ENCODE measurements around the gene TOM1.

TOM1 gene

GRCh38 chr22:35378621-35379020 is 78.9 kb downstream of the TOM1 start:
- no peak for TF ChIP-seq ZFX (IDR thresholded peaks at IDR 0.05)
- TF ChIP-seq, protein P1, sequence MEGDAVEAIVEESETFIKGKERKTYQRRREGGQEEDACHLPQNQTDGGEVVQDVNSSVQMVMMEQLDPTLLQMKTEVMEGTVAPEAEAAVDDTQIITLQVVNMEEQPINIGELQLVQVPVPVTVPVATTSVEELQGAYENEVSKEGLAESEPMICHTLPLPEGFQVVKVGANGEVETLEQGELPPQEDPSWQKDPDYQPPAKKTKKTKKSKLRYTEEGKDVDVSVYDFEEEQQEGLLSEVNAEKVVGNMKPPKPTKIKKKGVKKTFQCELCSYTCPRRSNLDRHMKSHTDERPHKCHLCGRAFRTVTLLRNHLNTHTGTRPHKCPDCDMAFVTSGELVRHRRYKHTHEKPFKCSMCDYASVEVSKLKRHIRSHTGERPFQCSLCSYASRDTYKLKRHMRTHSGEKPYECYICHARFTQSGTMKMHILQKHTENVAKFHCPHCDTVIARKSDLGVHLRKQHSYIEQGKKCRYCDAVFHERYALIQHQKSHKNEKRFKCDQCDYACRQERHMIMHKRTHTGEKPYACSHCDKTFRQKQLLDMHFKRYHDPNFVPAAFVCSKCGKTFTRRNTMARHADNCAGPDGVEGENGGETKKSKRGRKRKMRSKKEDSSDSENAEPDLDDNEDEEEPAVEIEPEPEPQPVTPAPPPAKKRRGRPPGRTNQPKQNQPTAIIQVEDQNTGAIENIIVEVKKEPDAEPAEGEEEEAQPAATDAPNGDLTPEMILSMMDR (conservative IDR thresholded peaks at IDR 0.05), result no peak
- no peak overlapping the region for H3K27ac ChIP-seq

- no peak overlapping the region for H3K27ac ChIP-seq
Observed at GRCh38 chr22:35379146-35379993, 79.7 kb downstream of the TOM1 start.

GRCh38 chr22:35380013-35380412 is 80.3 kb downstream of the TOM1 start:
- TF ChIP-seq, protein P1 (conservative IDR thresholded peaks at IDR 0.05), result no peak
- no peak for TF ChIP-seq ZFX (IDR thresholded peaks at IDR 0.05)
- H3K27ac ChIP-seq, result peak overlapping the region; percentile 67

More at GRCh38 chr22:35379146-35379993, 79.7 kb downstream of the TOM1 start:
- TF ChIP-seq ZFX (IDR thresholded peaks at IDR 0.05), result no peak
- TF ChIP-seq, protein P1 (conservative IDR thresholded peaks at IDR 0.05), result no peak

GRCh38 chr22:35380537-35381423 is 81.1 kb downstream of the TOM1 start, which contains the start of gene HMOX1:
TSS of gene HMOX1 (plus strand) at chr22:35381096. CDS start at chr22:35381174, 78 bp downstream.
- TF ChIP-seq ZFX (IDR thresholded peaks at IDR 0.05), result no peak
- TF ChIP-seq, protein P1 (conservative IDR thresholded peaks at IDR 0.05), result no peak
- H3K27ac ChIP-seq, result peak within 1 kb of the TSS; percentile 67

- H3K27ac ChIP-seq, result peak overlapping the region; percentile 67
- no peak for TF ChIP-seq ZFX (IDR thresholded peaks at IDR 0.05)
- TF ChIP-seq, protein P1 (conservative IDR thresholded peaks at IDR 0.05), result no peak
Observed at GRCh38 chr22:35381424-35382009, 81.8 kb downstream of the TOM1 start.

- TF ChIP-seq, protein P1 (conservative IDR thresholded peaks at IDR 0.05), result no peak
- no peak for TF ChIP-seq ZFX (IDR thresholded peaks at IDR 0.05)
Observed at GRCh38 chr22:35383679-35384071, 84.0 kb downstream of the TOM1 start.

More at GRCh38 chr22:35383679-35384071, 84.0 kb downstream of the TOM1 start:
- H3K27ac ChIP-seq, result no peak overlapping the region
